HepG2 (cell line): ENCODE results near the gene RARA. TPM values are rescaled to one million over a fixed set of nuclear protein-coding genes. Genes with fewer than 3 reads are reported as not detected.

ENCODE experiments used
- ARNTL ChIP-seq: sonication (generic); formaldehyde crosslinking; IDR thresholded peaks from 2 replicates; pipeline ENCODE4 v1.4.0; 2020; ENCODE audit warnings: mild to moderate bottlenecking, missing genetic modification reagents
- CBX1 ChIP-seq: IDR thresholded peaks from one replicate; pipeline ENCODE4 v1.6.1; 2016; ENCODE audit warnings: antibody characterized with exemption, low read depth
- ETS1 ChIP-seq: sonication (generic); formaldehyde crosslinking; IDR thresholded peaks from 2 replicates; pipeline ENCODE4 v1.4.0; 2020; ENCODE audit warnings: missing genetic modification reagents
- MED8 ChIP-seq: sonication (generic); formaldehyde crosslinking; IDR thresholded peaks from 2 replicates; pipeline ENCODE4 v1.8.1; 2023; ENCODE audit warnings: mild to moderate bottlenecking, missing genetic modification reagents; ENCODE audit not compliant: insufficient replicate concordance
- MXD1 ChIP-seq: sonication (generic); formaldehyde crosslinking; IDR thresholded peaks from 2 replicates; pipeline ENCODE4 v1.4.0; 2020; ENCODE audit warnings: mild to moderate bottlenecking, missing genetic modification reagents
- NKX3-1 ChIP-seq: sonication (generic); formaldehyde crosslinking; IDR thresholded peaks from 2 replicates; pipeline ENCODE4 v1.5.0; 2020; ENCODE audit warnings: missing genetic modification reagents
- PITX1 ChIP-seq: sonication (generic); formaldehyde crosslinking; IDR thresholded peaks from 2 replicates; pipeline ENCODE4 v1.5.1; 2020; ENCODE audit warnings: mild to moderate bottlenecking, missing genetic modification reagents
- RFX5 ChIP-seq: IDR thresholded peaks from 2 replicates; pipeline ENCODE4 v1.6.1; 2011; ENCODE audit warnings: low read depth, low read length, improper control_type of control experiment
- SMYD3 ChIP-seq: sonication (generic); formaldehyde crosslinking; IDR thresholded peaks from 2 replicates; pipeline ENCODE4 v1.8.1; 2023; ENCODE audit warnings: mild to moderate bottlenecking, missing genetic modification reagents
- TFDP1 ChIP-seq: IDR thresholded peaks from 2 replicates; pipeline ENCODE4 v1.6.1; 2016; ENCODE audit warnings: missing compliant biosample characterization, missing genetic modification reagents, borderline replicate concordance
- ZBTB37 ChIP-seq: sonication (generic); formaldehyde crosslinking; IDR thresholded peaks from 2 replicates; pipeline ENCODE4 v1.4.0; 2020; ENCODE audit warnings: mild to moderate bottlenecking, missing genetic modification reagents
- ZNF12 ChIP-seq: sonication (generic); formaldehyde crosslinking; IDR thresholded peaks from 2 replicates; pipeline ENCODE4 v1.5.0; 2020; ENCODE audit warnings: missing genetic modification reagents
- ZNF136 ChIP-seq: sonication (generic); formaldehyde crosslinking; IDR thresholded peaks from 2 replicates; pipeline ENCODE4 v1.8.1; 2022; ENCODE audit warnings: low read depth, mild to moderate bottlenecking, moderate library complexity, missing genetic modification reagents
- ZNF235 ChIP-seq: sonication (generic); formaldehyde crosslinking; IDR thresholded peaks from 2 replicates; pipeline ENCODE4 v1.8.1; 2023; ENCODE audit warnings: mild to moderate bottlenecking, missing genetic modification reagents, borderline replicate concordance
- ZNF260 ChIP-seq: sonication (generic); formaldehyde crosslinking; IDR thresholded peaks from 2 replicates; pipeline ENCODE4 v1.4.0; 2020; ENCODE audit warnings: missing genetic modification reagents, low read depth, mild to moderate bottlenecking, borderline replicate concordance
- ZNF414 ChIP-seq: sonication (generic); formaldehyde crosslinking; IDR thresholded peaks from 2 replicates; pipeline ENCODE4 v1.5.0; 2020; ENCODE audit warnings: missing genetic modification reagents
- ZNF503 ChIP-seq: sonication (generic); formaldehyde crosslinking; IDR thresholded peaks from 2 replicates; pipeline ENCODE4 v1.4.0; 2020; ENCODE audit warnings: missing genetic modification reagents
- ZNF816 ChIP-seq: sonication (generic); formaldehyde crosslinking; IDR thresholded peaks from 2 replicates; pipeline ENCODE4 v1.8.0; 2022; ENCODE audit warnings: missing genetic modification reagents, mild to moderate bottlenecking, borderline replicate concordance
- polyA plus RNA-seq, 8 experiments: library from polyadenylated mRNA; depleted of rRNA in 3 of 8; stranded (reverse) in 7 of 8; unstranded in 1 of 8; fragments of >200 nt; fragmentation: Illumina TruSeq in 4 of 8; extraction: Trizol in 4 of 8; gene quantifications; 2 replicates each; pipeline versions ENCODE4 v1.2.1 to v1.2.3, GENCODE V29; 2011 to 2016; ENCODE audit warnings: low read depth in 4 of 8, missing spikeins in 1 of 8, mixed read lengths in 1 of 8; ENCODE audit not compliant: insufficient read depth in 1 of 8
- total RNA-seq, 5 experiments: library from RNA; depleted of rRNA; stranded (reverse); fragments of >200 nt; fragmentation: Illumina TruSeq; extraction: Trizol; gene quantifications; 2 replicates each; pipeline ENCODE4 v1.2.3, GENCODE V29; 2016; ENCODE audit warnings: low read depth in 1 of 5
- TF ChIP-seq, protein P1 (sequence below): sonication (generic); formaldehyde crosslinking; conservative IDR thresholded peaks from 2 replicates; pipeline ENCODE4 v1.4.0; 2020; ENCODE audit warnings: missing genetic modification reagents

Gene RARA
- total and polyA plus RNA-seq, 2 of the 13 experiments (the other 11 are each of a cell fraction or from before 2014, with no cell fraction given), result 6.4 to 8.6 TPM

DNA sequence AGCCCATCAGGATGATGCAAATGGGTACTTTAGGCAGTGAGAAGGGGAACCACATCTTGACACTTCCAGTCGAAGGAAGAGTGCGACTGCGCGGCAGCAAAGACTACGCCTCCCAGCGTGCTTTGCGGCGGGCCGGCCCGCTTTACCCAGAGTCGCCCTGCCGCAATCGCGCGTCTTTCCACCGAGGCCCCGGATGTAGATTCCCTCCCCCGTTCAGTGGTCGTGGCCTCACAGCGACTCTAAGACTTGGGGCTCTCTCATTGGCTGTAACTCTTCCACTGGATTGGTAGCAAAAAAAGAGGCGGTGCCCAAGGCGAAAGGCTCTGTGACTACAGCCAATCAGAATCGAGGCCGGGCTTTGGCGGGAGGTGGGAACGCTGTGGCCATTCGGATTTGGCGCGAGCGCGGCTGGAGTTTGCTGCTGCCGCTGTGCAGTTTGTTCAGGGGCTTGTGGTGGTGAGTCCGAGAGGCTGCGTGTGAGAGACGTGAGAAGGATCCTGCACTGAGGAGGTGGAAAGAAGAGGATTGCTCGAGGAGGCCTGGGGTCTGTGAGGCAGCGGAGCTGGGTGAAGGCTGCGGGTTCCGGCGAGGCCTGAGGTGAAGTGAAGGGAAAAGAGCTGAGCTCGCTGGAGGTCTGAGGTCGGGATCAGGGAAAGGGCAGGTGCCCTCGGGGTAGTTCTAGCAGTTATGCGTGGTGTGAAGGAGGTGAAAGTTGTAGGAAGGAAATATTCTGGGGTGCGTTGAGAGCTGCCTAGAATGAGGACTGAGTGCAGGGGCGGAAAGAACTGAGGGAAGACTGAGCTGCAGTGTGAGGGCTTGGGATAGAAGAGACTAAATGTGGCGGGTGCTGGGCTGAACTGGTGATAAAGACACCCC is 21.2 kb upstream of the RARA start, which contains the start of gene CDC6 (continued):
- TF ChIP-seq NKX3-1 (peak; percentile 71; the same call in 1 of the 2 replicates), RFX5 (peak; percentile 79), ZNF816 (CRISPR knock-in tag) (no peak), PITX1 (peak; percentile 16; the same call in 1 of the 2 replicates), ETS1 (CRISPR knock-in tag) (no peak), ZNF136 (CRISPR knock-in tag) (peak; percentile 74; the same call in 1 of the 2 replicates), TFDP1 (CRISPR knock-in tag) (peak; percentile 100), MXD1 (CRISPR knock-in tag) (peak; percentile 94), ARNTL (CRISPR knock-in tag) (peak; percentile 60), ZNF12 (CRISPR knock-in tag) (peak; percentile 1; the same call in 1 of the 2 replicates), ZNF235 (CRISPR knock-in tag) (no peak), SMYD3 (peak; percentile 93; the same call in 1 of the 2 replicates), CBX1 (no peak), MED8 (CRISPR knock-in tag) (peak; percentile 49), ZBTB37 (CRISPR knock-in tag) (no peak), ZNF503 (CRISPR knock-in tag) (0 out of 2 replicates have a peak, but pooled peaks have one; percentile 30), ZNF260 (CRISPR knock-in tag) (0 out of 2 replicates have a peak, but pooled peaks have one; percentile 51), ZNF414 (0 out of 2 replicates have a peak, but pooled peaks have one; percentile 36)
- TF ChIP-seq, protein P1, sequence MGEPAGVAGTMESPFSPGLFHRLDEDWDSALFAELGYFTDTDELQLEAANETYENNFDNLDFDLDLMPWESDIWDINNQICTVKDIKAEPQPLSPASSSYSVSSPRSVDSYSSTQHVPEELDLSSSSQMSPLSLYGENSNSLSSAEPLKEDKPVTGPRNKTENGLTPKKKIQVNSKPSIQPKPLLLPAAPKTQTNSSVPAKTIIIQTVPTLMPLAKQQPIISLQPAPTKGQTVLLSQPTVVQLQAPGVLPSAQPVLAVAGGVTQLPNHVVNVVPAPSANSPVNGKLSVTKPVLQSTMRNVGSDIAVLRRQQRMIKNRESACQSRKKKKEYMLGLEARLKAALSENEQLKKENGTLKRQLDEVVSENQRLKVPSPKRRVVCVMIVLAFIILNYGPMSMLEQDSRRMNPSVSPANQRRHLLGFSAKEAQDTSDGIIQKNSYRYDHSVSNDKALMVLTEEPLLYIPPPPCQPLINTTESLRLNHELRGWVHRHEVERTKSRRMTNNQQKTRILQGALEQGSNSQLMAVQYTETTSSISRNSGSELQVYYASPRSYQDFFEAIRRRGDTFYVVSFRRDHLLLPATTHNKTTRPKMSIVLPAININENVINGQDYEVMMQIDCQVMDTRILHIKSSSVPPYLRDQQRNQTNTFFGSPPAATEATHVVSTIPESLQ (CRISPR knock-in tag), result no peak
